ENCODE measurements around the gene VWCE. TPM values are rescaled to one million over a fixed set of nuclear protein-coding genes. Genes with fewer than 3 reads are reported as not detected.
"Not testable (repeated sequence)": the region's sequence is repeated elsewhere in the genome, so short reads cannot be mapped to it uniquely, and the experiment has no call there.

Gene VWCE
- polyA plus RNA-seq, 3 donors: 0.05 to 0.23 TPM; not detected in 1

GRCh38 chr11:61226457-61227137 is 68.5 kb downstream of the VWCE start:
- H4K20me1 ChIP-seq (ENCODE audit: insufficient read depth, low read length); H3K9me3 ChIP-seq (replicated peaks in 1 of 2; ENCODE audit: control insufficient read depth in 1 of 2, insufficient read depth in 1 of 2, low read length in 2 of 2); H3K27me3 Mint-ChIP-seq (ENCODE audit: low read depth in 3 of 3); H3K4me1 ChIP-seq (ENCODE audit: control insufficient read depth in 1 of 2, insufficient read depth in 2 of 2, low read length in 2 of 2); DNase-seq; intact Hi-C loops (cut with micrococcal nuclease); H3K4me3 ChIP-seq (replicated peaks in 1 of 3; ENCODE audit: low read depth in 2 of 3, low read length in 3 of 3); H3K79me2 ChIP-seq (ENCODE audit: insufficient read depth, low read length); H3K9ac ChIP-seq (ENCODE audit: insufficient read depth, low read length, poor library complexity, severe bottlenecking); H3K4me3 Mint-ChIP-seq; H3K27me3 ChIP-seq (ENCODE audit: control insufficient read depth in 2 of 2, insufficient read depth in 2 of 2, low read length in 2 of 2); H3K36me3 Mint-ChIP-seq; H3K36me3 ChIP-seq (replicated peaks in 1 of 2; ENCODE audit: control insufficient read depth in 1 of 2, insufficient read depth in 2 of 2, low read length in 2 of 2); H3K4me1 Mint-ChIP-seq; H3K4me2 ChIP-seq (replicated peaks; ENCODE audit: extremely low read depth, low read length, poor library complexity, severe bottlenecking); H2AFZ ChIP-seq (ENCODE audit: insufficient read depth, low read depth, low read length, poor library complexity, severe bottlenecking); H3K27ac Mint-ChIP-seq; H3K9me3 Mint-ChIP-seq; H3K27ac ChIP-seq (ENCODE audit: low read depth in 1 of 2, low read length in 2 of 2): not testable (repeated sequence)
- WGBS (ENCODE audit: insufficient coverage): no CpG with 5 or more reads among the region's 10 CpGs

DNA sequence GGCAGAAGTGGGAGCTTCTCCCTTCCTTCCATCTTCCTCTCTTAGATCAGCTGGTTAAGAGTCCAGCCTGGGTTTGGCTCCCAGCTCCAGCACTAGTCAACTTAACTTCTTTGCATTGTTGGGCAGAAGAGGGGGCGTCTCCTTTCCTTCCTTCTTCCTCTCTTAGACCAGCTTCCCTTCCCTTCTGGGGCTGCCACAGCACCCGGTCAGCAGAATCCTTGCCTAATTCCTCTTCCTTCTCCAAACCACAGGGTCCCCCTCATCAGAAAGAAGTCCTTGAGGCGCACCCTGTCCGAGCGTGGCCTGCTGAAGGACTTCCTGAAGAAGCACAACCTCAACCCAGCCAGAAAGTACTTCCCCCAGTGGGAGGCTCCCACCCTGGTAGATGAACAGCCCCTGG is 72.4 kb downstream of the VWCE start:
- H3K9me3 Mint-ChIP-seq; H4K20me1 ChIP-seq (ENCODE audit: insufficient read depth, low read length); H3K4me1 ChIP-seq (ENCODE audit: control insufficient read depth in 1 of 2, insufficient read depth in 2 of 2, low read length in 2 of 2); H3K4me3 ChIP-seq (replicated peaks in 1 of 3; ENCODE audit: low read depth in 2 of 3, low read length in 3 of 3); H3K36me3 ChIP-seq (replicated peaks in 1 of 2; ENCODE audit: control insufficient read depth in 1 of 2, insufficient read depth in 2 of 2, low read length in 2 of 2); H3K9me3 ChIP-seq (replicated peaks in 1 of 2; ENCODE audit: control insufficient read depth in 1 of 2, insufficient read depth in 1 of 2, low read length in 2 of 2); DNase-seq; H3K36me3 Mint-ChIP-seq; H3K4me3 Mint-ChIP-seq; H3K27ac Mint-ChIP-seq; H3K27ac ChIP-seq (ENCODE audit: low read depth in 1 of 2, low read length in 2 of 2); H3K27me3 ChIP-seq (ENCODE audit: control insufficient read depth in 2 of 2, insufficient read depth in 2 of 2, low read length in 2 of 2); H3K4me2 ChIP-seq (replicated peaks; ENCODE audit: extremely low read depth, low read length, poor library complexity, severe bottlenecking); H3K9ac ChIP-seq (ENCODE audit: insufficient read depth, low read length, poor library complexity, severe bottlenecking); H3K4me1 Mint-ChIP-seq; H3K27me3 Mint-ChIP-seq (ENCODE audit: low read depth in 3 of 3); H2AFZ ChIP-seq (ENCODE audit: insufficient read depth, low read depth, low read length, poor library complexity, severe bottlenecking); H3K79me2 ChIP-seq (ENCODE audit: insufficient read depth, low read length); intact Hi-C loops (cut with micrococcal nuclease): not testable (repeated sequence)
- WGBS (ENCODE audit: insufficient coverage): no CpG with 5 or more reads among the region's 5 CpGs

- H3K4me3 Mint-ChIP-seq; H3K27ac ChIP-seq (ENCODE audit: low read depth in 1 of 2, low read length in 2 of 2); H3K36me3 ChIP-seq (replicated peaks in 1 of 2; ENCODE audit: control insufficient read depth in 1 of 2, insufficient read depth in 2 of 2, low read length in 2 of 2); H3K9me3 ChIP-seq (replicated peaks in 1 of 2; ENCODE audit: control insufficient read depth in 1 of 2, insufficient read depth in 1 of 2, low read length in 2 of 2); H3K36me3 Mint-ChIP-seq; H3K4me3 ChIP-seq (replicated peaks in 1 of 3; ENCODE audit: low read depth in 2 of 3, low read length in 3 of 3); H3K79me2 ChIP-seq (ENCODE audit: insufficient read depth, low read length); H3K4me2 ChIP-seq (replicated peaks; ENCODE audit: extremely low read depth, low read length, poor library complexity, severe bottlenecking); H3K4me1 ChIP-seq (ENCODE audit: control insufficient read depth in 1 of 2, insufficient read depth in 2 of 2, low read length in 2 of 2); H2AFZ ChIP-seq (ENCODE audit: insufficient read depth, low read depth, low read length, poor library complexity, severe bottlenecking); H4K20me1 ChIP-seq (ENCODE audit: insufficient read depth, low read length); H3K4me1 Mint-ChIP-seq; H3K27me3 ChIP-seq (ENCODE audit: control insufficient read depth in 2 of 2, insufficient read depth in 2 of 2, low read length in 2 of 2); H3K27me3 Mint-ChIP-seq (ENCODE audit: low read depth in 3 of 3); DNase-seq; H3K27ac Mint-ChIP-seq; intact Hi-C loops (cut with micrococcal nuclease); H3K9me3 Mint-ChIP-seq; H3K9ac ChIP-seq (ENCODE audit: insufficient read depth, low read length, poor library complexity, severe bottlenecking): not testable (repeated sequence)
- WGBS (ENCODE audit: insufficient coverage): no CpG with 5 or more reads among the region's 8 CpGs
These were observed 73.1 kb downstream of the VWCE start, which contains the start of gene PGA4 for GRCh38 chr11:61222047-61222446. Gene PGA4 (plus strand): TSS chr11:61222347. CDS start chr11:61222401, 54 bp downstream.

DNA sequence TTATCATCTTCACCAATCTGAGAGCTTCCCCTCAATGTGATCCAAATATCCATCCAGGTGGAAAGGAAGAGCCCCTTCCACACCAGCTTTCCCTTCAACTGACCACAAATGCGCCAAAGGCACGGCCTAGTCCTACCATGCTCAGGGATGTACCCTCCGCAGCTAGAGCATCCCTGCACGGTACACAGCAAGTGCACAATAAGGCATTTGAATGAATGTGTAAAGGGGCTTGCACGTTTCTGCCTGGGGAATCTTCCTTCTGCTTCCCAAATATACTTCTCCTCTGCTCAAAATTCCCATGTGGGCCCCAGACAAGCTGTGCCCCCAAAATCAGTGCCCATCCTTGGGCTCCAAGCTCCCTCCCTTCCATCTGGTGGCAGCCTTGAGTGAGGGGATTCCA is 76.1 kb downstream of the VWCE start:
- H3K27me3 Mint-ChIP-seq (ENCODE audit: low read depth in 3 of 3); H3K36me3 ChIP-seq (replicated peaks in 1 of 2; ENCODE audit: control insufficient read depth in 1 of 2, insufficient read depth in 2 of 2, low read length in 2 of 2); intact Hi-C loops (cut with micrococcal nuclease); H3K4me1 ChIP-seq (ENCODE audit: control insufficient read depth in 1 of 2, insufficient read depth in 2 of 2, low read length in 2 of 2); H3K4me3 ChIP-seq (replicated peaks in 1 of 3; ENCODE audit: low read depth in 2 of 3, low read length in 3 of 3); H3K79me2 ChIP-seq (ENCODE audit: insufficient read depth, low read length); H3K27me3 ChIP-seq (ENCODE audit: control insufficient read depth in 2 of 2, insufficient read depth in 2 of 2, low read length in 2 of 2); DNase-seq; H4K20me1 ChIP-seq (ENCODE audit: insufficient read depth, low read length); H3K4me1 Mint-ChIP-seq; H3K36me3 Mint-ChIP-seq; H3K4me3 Mint-ChIP-seq; H3K27ac ChIP-seq (ENCODE audit: low read depth in 1 of 2, low read length in 2 of 2); H3K9ac ChIP-seq (ENCODE audit: insufficient read depth, low read length, poor library complexity, severe bottlenecking); H3K9me3 Mint-ChIP-seq; H3K4me2 ChIP-seq (replicated peaks; ENCODE audit: extremely low read depth, low read length, poor library complexity, severe bottlenecking); H3K27ac Mint-ChIP-seq; H2AFZ ChIP-seq (ENCODE audit: insufficient read depth, low read depth, low read length, poor library complexity, severe bottlenecking); H3K9me3 ChIP-seq (replicated peaks in 1 of 2; ENCODE audit: control insufficient read depth in 1 of 2, insufficient read depth in 1 of 2, low read length in 2 of 2): not testable (repeated sequence)
- WGBS (ENCODE audit: insufficient coverage): no CpG with 5 or more reads among the region's 5 CpGs

All from CD14-positive monocyte (primary cell).